NB4 (cell line): ENCODE data around the gene LRRN4.

Source experiments
- DNase-seq: peaks from one replicate; pipeline ENCODE4 v3.0.0; 2010; ENCODE audit warnings: low read depth
- H3K4me3 ChIP-seq: one replicate; pipeline ENCODE4 v1.5.1; 2011; ENCODE audit warnings: mild to moderate bottlenecking, low read depth, low read length, moderate library complexity
- CTCF ChIP-seq: IDR thresholded peaks from one replicate; pipeline ENCODE4 v1.5.1; 2012; ENCODE audit warnings: low read depth, low read length
- MAX ChIP-seq: IDR thresholded peaks from 2 replicates; pipeline ENCODE4 v1.6.1; 2011; ENCODE audit warnings: low read depth, low read length
- POLR2A ChIP-seq: IDR thresholded peaks from 2 replicates; pipeline ENCODE4 v1.6.1; 2011; ENCODE audit warnings: mild to moderate bottlenecking; ENCODE audit not compliant: insufficient read length; ENCODE audit errors: extremely low read depth

The LRRN4 gene

DNA sequence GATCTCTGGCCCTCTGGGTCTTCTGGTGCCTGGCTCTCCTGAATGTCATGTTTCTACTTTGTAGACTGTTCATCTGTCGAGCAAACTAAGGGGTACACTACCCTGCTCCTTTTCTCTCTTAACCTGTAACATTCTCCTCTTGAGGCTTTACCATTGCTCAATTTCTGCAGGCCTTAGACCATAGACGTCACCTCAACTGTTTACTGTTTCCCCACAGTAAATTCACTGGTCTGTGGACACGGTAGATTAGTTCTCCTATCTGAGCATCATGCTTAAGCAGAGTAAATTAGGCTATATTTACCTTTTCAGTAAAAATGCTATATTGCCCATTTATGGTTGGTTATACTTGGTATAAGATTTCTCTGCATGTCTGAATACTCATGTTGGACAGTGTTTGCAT lies 62.9 kb downstream of the LRRN4 start:
- TF ChIP-seq POLR2A (no peak), MAX (no peak), CTCF (no peak)
- no peak for DNase-seq
- H3K4me3 ChIP-seq: no peak overlapping the region
